Measurements from ENCODE around the gene HTR6.

- TF ChIP-seq, protein P1, sequence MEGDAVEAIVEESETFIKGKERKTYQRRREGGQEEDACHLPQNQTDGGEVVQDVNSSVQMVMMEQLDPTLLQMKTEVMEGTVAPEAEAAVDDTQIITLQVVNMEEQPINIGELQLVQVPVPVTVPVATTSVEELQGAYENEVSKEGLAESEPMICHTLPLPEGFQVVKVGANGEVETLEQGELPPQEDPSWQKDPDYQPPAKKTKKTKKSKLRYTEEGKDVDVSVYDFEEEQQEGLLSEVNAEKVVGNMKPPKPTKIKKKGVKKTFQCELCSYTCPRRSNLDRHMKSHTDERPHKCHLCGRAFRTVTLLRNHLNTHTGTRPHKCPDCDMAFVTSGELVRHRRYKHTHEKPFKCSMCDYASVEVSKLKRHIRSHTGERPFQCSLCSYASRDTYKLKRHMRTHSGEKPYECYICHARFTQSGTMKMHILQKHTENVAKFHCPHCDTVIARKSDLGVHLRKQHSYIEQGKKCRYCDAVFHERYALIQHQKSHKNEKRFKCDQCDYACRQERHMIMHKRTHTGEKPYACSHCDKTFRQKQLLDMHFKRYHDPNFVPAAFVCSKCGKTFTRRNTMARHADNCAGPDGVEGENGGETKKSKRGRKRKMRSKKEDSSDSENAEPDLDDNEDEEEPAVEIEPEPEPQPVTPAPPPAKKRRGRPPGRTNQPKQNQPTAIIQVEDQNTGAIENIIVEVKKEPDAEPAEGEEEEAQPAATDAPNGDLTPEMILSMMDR (conservative IDR thresholded peaks at IDR 0.05; ENCODE audit: low read length), result no peak
- no peak for TF ChIP-seq EZH2phosphoT487 (IDR thresholded peaks at IDR 0.05; ENCODE audit: borderline replicate concordance)
Measured at GRCh38 chr1:19698181-19698580, 33.5 kb downstream of the HTR6 start.

Data from Loucy (cell line).